22Rv1 (cell line): ENCODE data around the gene POPDC3.

ENCODE experiments used
- ZFX ChIP-seq: fragments of 450-650 bp; IDR thresholded peaks from 2 replicates; pipeline ENCODE4 v1.6.1; 2017; ENCODE audit warnings: antibody characterized with exemption, borderline replicate concordance
- TF ChIP-seq, protein P1 (sequence below): fragments of 450-650 bp; IDR thresholded peaks from 2 replicates; pipeline ENCODE4 v1.5.1; 2017; ENCODE audit warnings: mild to moderate bottlenecking

DNA sequence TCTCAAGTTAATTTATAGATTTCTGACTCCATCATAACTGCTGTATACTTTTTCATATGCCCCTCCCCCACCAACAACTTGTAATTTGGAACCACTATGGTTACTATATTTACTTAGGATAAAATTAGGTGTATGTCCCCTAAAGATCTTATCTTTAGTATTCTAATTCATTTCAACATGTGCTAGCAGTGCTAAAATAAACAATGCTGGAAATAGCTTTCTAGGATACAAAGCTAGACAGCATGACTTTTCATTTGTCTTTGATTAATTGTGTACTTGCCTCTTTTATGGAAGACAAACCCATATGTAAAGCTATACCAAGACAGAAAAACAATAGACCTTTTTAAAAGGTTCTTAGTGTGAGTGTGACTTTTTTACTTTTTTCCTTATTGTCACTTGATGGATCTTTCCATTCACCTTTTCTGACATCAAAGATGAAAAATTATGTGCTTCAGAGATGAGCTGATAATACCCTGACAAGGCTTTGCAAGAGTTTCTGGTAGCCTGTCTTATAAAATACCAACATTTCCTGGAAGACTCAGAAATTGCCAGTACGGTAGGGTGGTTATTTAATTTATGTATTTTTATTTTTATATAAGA, 31.2 kb upstream of the POPDC3 start:
- TF ChIP-seq, protein P1, sequence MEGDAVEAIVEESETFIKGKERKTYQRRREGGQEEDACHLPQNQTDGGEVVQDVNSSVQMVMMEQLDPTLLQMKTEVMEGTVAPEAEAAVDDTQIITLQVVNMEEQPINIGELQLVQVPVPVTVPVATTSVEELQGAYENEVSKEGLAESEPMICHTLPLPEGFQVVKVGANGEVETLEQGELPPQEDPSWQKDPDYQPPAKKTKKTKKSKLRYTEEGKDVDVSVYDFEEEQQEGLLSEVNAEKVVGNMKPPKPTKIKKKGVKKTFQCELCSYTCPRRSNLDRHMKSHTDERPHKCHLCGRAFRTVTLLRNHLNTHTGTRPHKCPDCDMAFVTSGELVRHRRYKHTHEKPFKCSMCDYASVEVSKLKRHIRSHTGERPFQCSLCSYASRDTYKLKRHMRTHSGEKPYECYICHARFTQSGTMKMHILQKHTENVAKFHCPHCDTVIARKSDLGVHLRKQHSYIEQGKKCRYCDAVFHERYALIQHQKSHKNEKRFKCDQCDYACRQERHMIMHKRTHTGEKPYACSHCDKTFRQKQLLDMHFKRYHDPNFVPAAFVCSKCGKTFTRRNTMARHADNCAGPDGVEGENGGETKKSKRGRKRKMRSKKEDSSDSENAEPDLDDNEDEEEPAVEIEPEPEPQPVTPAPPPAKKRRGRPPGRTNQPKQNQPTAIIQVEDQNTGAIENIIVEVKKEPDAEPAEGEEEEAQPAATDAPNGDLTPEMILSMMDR, result no peak
- TF ChIP-seq ZFX, result no peak
